Upper lobe of right lung (tissue), 1 donor: ENCODE data around the gene IMPA2. TPM values are rescaled to one million over a fixed set of nuclear protein-coding genes. Genes with fewer than 3 reads are reported as not detected.

Experiments
- ATAC-seq: fragments of 200-7000 bp; cut with Tn5 transposase; one replicate; pipeline ENCODE4 v1.9.1; 2020; ENCODE audit warnings: mild to moderate bottlenecking, moderate library complexity
- DNase-seq: peaks from one replicate; pipeline ENCODE4 v3.0.0-alpha.2; 2020
- H3K27ac ChIP-seq: fragments of 200-600 bp; one replicate; pipeline ENCODE4 v1.8.0; 2022
- H3K27me3 ChIP-seq: fragments of 200-600 bp; one replicate; pipeline ENCODE4 v1.8.0; 2022; ENCODE audit warnings: mild to moderate bottlenecking
- H3K36me3 ChIP-seq: fragments of 200-600 bp; one replicate; pipeline ENCODE4 v1.8.0; 2022
- H3K4me1 ChIP-seq: fragments of 200-600 bp; one replicate; pipeline ENCODE4 v1.8.0; 2022
- H3K4me3 ChIP-seq: fragments of 200-600 bp; one replicate; pipeline ENCODE4 v1.8.0; 2022; ENCODE audit warnings: mild to moderate bottlenecking
- H3K9me3 ChIP-seq: fragments of 200-600 bp; one replicate; pipeline ENCODE4 v1.8.0; 2022
- CTCF ChIP-seq: fragments of 200-600 bp; IDR thresholded peaks from one replicate; pipeline ENCODE4 v1.8.0; 2022; ENCODE audit warnings: antibody characterized with exemption
- intact Hi-C: fragments of 100-400 bp; cut with DNase I; formaldehyde crosslinking; loops from one replicate; pipeline ENCODE4 v1.11.0; 2022
- total RNA-seq: library from RNA; stranded (reverse); fragmentation: NEBNext Ultra II Directional; extraction: Animal tissue kit (Norgen Biotek cat#: 25700); gene quantifications from one replicate; pipeline ENCODE4 v1.2.1, GENCODE V29; 2021
- donor health status: DM: no; HTN: yes; CAD: no; lungs with severe emphysema.

IMPA2 gene
- total RNA-seq, 1 donor from 2014 or later: 54.6 TPM

GRCh38 chr18:12044591-12044990 is 63.3 kb downstream of the IMPA2 start:
- no peak for DNase-seq
- H3K4me1 ChIP-seq: no peaks in the 10 kb centered on the region
- H3K27me3 ChIP-seq: no peaks in the 10 kb centered on the region
- no peak for ATAC-seq
- H3K4me3 ChIP-seq: no peak overlapping the region
- no peak for TF ChIP-seq CTCF
- intact Hi-C loops: no loop called here
- no peaks in the 10 kb centered on the region for H3K36me3 ChIP-seq
- no peaks in the 10 kb centered on the region for H3K9me3 ChIP-seq
- no peak overlapping the region for H3K27ac ChIP-seq

GRCh38 chr18:12046046-12046750 is 64.9 kb downstream of the IMPA2 start:
- intact Hi-C loops: no loop called here
- Histone ChIP-seq H3K27me3 (no peaks in the 10 kb centered on the region), H3K36me3 (no peaks in the 10 kb centered on the region), H3K27ac (no peak overlapping the region), H3K9me3 (no peaks in the 10 kb centered on the region), H3K4me1 (no peaks in the 10 kb centered on the region), H3K4me3 (no peak overlapping the region)
- no peak for TF ChIP-seq CTCF
- ATAC-seq (no peak), DNase-seq (no peak)

GRCh38 chr18:12046751-12047335 is 65.5 kb downstream of the IMPA2 start:
- no peak overlapping the region for H3K4me3 ChIP-seq
- ATAC-seq (peak; percentile 5), DNase-seq (no peak)
- no peaks in the 10 kb centered on the region for H3K36me3 ChIP-seq
- H3K9me3 ChIP-seq: no peaks in the 10 kb centered on the region
- TF ChIP-seq CTCF: no peak
- no peak overlapping the region for H3K27ac ChIP-seq
- no peaks in the 10 kb centered on the region for H3K27me3 ChIP-seq
- intact Hi-C loops: no loop called here
- no peaks in the 10 kb centered on the region for H3K4me1 ChIP-seq

- no peaks in the 10 kb centered on the region for H3K27me3 ChIP-seq
- H3K36me3 ChIP-seq: no peaks in the 10 kb centered on the region
- H3K27ac ChIP-seq: no peak overlapping the region
- intact Hi-C loops: no loop called here
- H3K9me3 ChIP-seq: no peaks in the 10 kb centered on the region
- no peak for TF ChIP-seq CTCF
- DNase-seq: no peak
- H3K4me3 ChIP-seq: no peak overlapping the region
- H3K4me1 ChIP-seq: no peaks in the 10 kb centered on the region
- peak; percentile 6 for ATAC-seq
These were observed 66.9 kb downstream of the IMPA2 start for GRCh38 chr18:12048010-12048826.

GRCh38 chr18:12048827-12049175 is 67.5 kb downstream of the IMPA2 start:
- intact Hi-C loops: no loop called here
- H3K27ac ChIP-seq: no peak overlapping the region
- no peaks in the 10 kb centered on the region for H3K4me1 ChIP-seq
- DNase-seq (no peak), ATAC-seq (no peak)
- H3K4me3 ChIP-seq: no peak overlapping the region
- no peak for TF ChIP-seq CTCF
- no peaks in the 10 kb centered on the region for H3K27me3 ChIP-seq
- H3K9me3 ChIP-seq: no peaks in the 10 kb centered on the region
- no peaks in the 10 kb centered on the region for H3K36me3 ChIP-seq
